Midbrain (tissue), 1 donor: Measurements from ENCODE around the gene SLC25A11.
"Not testable (repeated sequence)": the region's sequence is repeated elsewhere in the genome, so short reads cannot be mapped to it uniquely, and the experiment has no call there.

Experiments used
- DNase-seq: peaks from one replicate; lab custom pipeline; 2025; lab: John Stamatoyannopoulos, UW

SLC25A11 gene

DNA sequence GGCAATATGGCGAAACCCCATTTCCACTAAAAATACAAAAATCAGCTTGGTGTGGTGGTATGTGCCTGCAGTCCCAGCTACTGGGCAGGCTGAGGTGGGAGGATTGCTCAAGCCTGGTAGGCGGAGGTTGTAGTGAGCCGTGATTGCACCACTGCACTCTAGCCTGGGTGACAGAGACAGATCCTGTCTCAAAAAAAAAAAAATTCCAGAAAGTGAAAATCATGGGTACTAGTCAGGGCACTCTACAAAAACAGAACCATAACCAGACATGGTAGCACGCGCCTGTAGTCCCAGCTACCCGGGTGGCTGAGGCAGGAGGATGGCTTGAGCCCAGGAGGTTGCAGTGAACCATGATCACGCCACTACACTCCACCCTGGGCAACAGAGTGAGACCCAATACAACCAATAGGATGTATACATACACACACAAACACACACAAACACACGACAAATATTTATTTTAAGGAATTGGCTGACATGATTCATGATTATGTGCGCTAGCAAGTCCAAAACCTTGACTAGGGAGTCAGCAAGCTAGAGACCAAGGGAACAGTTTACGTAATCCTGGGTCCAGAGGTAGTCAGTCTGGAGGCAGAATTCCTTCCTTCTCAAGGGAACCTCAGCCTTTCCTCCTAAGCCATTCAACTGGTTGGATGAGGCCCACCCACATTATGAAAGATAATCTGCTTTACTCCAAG lies 19.3 kb downstream of the SLC25A11 start:
- no peak for DNase-seq

DNA sequence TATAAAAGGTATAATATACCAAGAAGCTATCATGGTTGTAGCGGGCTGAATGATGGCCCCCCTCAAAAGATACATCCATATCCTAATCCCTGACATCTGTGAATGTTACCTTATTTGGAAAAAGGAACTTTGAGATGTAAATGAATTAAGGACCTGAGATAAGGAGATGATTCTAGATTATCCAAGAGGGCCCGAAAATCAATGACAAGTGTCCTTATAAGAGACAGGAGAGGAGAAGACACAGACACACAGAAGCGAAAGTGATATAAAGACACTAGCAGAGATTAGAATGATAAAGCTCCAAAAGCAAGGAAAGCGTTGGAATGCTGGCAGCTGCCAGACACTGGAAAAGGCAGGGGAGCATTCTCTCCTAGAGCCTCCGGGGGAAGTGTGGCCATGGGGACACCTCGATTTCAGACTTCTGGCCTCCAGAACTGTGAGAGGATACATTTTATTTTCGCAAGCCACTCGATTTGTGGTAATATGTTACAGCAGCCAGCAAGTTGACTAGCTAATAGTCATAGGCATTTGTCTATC lies 20.3 kb downstream of the SLC25A11 start:
- DNase-seq: no peak

DNA sequence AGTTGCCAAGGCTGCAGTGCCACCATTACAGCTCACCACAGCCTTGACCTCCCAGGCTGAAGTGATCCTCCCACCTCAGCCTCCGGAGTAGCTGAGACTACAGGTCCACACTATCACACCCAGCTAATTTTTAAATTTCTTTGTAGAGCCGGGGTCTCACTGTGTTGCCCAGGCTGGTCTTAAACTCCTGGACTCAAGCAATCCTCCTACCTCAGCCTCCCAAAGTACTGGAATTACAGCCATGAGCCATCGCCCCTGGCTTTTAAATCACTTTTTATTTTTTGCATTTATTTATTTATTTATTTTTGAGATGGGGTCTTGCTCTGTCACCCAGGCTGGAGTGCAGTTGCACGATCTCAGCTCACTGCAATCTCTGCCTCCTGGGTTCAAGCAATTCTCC lies 25.3 kb downstream of the SLC25A11 start:
- DNase-seq: not testable (repeated sequence)

DNA sequence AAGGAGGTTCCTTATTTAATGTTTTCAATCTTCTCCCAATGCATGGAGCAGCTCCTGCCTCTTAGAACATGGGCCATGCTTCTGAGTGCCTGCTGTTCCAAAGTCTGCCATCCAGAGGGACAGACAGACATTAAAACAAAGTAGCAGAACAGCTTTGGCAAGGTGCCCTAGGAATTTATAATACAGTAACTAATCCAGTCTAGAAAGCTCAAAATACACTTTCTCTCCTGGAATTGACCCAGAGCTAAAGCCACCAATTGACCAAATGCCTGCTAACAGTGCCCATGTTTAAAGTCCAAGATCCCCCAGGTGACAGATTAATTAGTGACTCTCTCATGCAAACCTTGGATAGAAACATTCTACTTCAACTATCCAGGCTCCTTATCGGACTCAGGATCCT lies 25.9 kb downstream of the SLC25A11 start:
- no peak for DNase-seq

DNA sequence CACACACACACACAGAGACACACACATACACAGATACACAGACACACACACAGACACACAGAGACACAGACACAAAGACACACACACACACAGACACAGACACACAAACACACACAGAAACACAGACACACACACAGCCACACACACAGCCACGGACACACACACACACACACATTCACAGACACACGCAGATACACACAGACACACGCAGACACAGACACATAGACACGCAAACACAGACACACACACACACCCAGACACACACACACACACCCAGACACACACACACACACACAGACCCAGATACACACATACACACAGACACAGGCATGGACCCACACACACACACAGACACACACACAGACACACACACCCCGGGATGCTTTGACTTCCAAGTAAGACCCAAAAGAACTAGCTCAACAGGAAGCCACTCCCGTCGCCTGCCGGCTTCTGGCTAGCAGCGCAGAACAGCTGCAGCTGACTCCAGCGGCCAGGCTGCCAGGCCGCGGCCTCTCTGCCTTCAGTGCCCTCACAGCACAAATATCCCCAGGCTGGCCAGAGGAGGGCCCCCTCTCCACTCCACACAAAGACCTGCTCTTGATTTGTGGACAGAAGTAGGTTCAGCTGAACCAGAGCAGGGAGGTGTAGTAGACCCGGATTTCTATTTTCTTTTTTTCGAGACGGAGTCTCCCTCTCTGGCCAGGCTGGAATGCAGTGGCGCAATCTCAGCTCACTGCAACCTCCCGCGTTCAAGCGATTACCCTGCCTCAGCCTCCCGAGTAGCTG lies 30.9 kb downstream of the SLC25A11 start:
- peak; percentile 84 for DNase-seq

DNA sequence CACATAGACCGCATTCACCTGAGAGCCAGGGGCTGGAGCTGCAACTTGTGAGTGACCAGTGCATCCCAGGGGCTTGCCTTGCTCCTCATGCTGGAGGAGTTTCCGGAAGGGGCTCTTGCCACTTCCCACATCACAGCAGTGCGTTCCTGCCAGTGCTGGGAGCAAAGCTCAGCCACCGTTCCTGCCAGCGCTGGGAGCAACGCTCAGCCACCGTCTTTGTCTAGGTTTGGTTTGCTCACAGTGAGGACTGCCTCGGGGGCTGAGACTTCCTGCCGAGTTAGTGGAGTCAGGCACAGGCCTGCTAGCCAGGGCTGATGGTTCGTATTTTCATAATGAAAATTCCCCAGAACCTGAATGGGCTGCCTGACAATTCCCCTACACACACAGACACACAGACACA lies 31.5 kb downstream of the SLC25A11 start:
- no peak for DNase-seq

DNA sequence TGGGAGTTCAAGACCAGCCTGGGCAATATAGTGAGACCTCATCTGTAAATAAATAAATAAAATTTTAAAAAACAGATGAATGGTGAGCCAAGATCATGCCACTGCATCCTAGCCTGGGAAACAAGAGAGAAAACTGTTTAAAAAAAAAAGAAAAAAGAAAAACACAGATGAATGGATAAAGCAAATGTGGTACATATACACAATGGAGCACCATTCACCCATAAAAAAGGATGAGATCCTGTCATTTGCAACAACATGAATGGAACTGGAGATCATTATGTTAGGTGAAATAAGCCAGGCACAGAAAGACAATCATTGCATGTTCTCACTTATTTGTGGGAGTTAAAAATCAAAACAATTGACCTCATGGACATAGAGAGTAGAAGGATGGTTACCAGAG lies 33.2 kb downstream of the SLC25A11 start:
- DNase-seq: not testable (repeated sequence)

DNA sequence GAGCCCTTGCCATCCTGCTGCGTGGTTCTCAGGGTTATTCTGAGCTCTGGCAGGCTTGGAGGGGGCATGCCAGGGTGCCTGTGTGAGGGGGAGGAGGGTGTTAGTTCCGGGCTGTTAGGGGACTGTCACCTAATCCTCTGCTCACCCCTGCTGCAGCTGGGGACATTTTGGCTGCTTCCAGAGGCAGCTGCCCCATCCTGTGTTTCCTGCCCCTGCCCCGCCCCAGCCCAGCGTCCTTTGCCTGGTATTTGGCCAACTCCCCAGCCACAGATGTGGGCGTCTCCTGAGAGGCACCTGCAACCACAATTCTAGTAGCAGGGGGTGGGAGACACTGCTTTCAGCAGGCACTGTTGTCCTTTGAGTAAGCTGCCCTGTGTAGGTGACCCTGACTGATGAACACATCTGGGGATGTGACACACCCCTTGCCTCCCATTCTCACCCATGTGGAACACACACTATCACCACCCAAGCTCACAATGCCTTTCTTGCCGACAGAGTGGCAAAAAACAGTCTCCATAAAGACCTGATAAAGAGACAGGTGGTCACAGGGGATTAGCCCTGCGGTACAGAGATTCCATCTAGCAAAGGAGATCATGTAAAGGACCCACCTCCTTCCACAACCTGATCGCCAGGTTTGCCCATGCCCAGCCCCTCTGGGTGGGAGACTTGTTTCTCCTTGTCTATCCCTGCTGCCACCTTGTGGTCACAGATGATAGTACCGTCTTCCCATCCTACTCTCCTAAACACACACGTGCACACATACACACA lies 36.6 kb downstream of the SLC25A11 start, which contains the start of gene CHRNE:
Gene CHRNE (minus strand): TSS at position 48 of the 768 bp plus-strand sequence. CDS start 35 bp downstream, at position 13.
- DNase-seq: peak; percentile 71

DNA sequence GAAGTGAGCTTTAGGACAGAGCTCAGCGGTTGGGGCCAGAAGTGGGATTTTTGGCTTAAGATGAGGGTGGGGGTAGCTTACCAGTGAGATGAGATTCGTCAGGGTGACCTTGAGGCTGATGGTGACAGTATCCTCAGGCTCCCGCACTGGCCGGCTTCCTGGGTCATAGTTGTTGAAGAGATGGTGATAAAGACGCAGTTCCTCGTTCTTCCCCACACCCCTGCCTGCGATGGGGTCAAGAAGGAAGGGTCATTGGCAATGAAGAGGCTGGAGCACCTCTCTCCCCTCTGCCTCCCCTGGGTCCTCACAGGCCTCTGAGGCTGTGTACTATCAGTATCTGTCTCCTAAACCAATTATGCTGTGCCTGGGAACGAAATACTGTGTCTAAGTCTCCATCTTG lies 37.3 kb downstream of the SLC25A11 start:
- no peak for DNase-seq

DNA sequence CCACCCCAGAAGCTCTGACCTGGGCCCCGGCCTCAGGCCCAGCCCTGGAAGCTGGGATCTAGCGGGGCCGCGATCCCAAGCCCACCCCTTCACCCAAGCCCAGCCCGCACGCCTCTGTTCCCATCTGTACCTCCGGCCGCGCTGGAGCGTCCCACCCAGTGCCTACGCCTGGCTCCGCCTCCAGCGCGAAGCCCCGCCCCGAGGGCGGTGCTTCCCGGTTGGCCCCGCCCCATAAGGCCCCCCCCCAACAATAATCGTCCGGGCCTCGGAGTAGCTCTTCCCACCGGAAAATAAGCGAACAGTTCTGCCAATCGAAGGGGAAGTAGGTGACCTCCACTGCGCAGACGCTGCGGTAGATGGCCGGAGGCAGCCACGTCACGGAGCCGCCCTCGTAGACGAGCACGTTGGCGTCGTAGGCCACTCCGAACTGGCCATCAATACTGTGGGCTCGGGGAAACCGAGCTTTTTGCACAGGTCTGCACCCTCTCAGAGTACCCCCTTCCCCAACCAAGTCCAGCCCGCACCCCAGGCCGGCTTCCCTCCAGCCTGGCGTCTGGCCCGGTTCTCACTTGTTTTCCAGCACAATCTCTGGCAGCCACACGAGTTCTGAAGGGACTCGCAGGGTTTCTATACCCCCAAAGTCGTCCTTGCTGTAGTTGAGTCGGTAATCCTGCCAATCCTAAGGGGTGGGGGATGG lies 38.0 kb downstream of the SLC25A11 start:
- DNase-seq: peak; percentile 43

DNA sequence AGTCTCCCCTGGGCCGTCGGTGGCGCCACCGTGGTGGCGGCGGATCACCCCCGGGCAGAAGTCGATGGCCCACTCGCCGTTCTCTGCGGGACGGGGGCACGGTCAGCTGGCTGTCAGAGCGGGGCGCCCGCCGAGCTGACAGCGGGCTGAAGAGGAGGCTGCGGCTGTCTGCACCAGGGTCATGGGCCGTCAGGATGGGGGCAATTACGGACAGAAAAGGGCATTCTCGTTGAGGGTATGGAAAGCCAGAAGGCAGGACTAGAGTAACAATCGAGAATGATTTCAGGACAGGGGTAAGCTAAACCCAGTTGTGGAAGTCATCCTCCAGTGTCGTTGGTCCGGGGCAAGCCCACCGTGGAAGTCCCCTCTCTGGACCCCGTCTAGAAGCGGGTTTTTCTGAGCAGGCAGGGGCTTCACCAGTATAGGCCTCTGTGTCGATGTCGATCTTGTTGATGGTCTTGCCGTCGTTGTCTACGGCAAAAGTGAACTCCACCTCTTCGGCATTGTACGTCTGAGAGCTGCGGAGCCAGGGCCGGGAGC lies 38.7 kb downstream of the SLC25A11 start:
- no peak for DNase-seq

DNA sequence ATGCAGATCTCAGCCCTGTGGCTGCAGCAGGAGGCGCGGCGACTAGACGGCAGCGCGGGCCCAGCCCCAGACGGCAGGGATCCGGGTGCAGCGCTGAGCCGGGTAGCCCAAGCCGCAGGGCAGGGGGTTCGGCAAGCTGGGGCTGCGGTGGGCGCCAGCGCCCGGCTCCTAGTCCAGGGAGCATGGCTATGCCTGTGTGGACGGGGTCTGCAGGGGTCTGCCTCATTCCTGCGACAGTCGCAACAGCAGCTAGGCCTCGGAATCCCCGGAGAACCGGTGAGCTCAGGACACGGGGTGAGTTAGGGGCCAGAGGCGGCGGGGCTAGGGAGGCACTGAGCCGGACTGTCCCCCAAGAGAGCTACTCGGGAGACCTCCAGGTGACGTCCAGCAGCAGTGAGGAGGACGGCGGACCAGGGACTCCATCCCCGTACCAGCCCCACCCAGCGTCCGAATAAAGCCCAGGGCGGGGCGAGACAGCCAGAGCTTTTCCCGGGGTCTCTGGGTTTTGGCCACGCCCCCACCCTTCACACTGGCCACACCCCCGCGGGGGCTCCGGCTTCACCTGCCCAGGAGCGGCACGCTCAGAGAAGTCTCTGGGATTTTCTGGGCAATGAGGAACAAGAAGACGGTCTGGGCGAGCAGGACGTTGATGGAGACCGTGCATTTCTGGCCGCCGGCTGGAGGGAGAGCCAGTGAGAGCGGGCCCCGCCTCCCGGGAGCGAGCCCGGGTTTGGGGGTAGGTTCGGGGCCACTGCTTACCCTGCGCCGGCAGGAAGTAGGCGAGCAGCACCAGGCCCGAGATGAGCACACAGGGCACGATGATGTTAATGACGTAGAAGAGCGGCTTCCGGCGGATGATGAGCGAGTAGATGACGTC lies 39.4 kb downstream of the SLC25A11 start:
- no peak for DNase-seq

DNA sequence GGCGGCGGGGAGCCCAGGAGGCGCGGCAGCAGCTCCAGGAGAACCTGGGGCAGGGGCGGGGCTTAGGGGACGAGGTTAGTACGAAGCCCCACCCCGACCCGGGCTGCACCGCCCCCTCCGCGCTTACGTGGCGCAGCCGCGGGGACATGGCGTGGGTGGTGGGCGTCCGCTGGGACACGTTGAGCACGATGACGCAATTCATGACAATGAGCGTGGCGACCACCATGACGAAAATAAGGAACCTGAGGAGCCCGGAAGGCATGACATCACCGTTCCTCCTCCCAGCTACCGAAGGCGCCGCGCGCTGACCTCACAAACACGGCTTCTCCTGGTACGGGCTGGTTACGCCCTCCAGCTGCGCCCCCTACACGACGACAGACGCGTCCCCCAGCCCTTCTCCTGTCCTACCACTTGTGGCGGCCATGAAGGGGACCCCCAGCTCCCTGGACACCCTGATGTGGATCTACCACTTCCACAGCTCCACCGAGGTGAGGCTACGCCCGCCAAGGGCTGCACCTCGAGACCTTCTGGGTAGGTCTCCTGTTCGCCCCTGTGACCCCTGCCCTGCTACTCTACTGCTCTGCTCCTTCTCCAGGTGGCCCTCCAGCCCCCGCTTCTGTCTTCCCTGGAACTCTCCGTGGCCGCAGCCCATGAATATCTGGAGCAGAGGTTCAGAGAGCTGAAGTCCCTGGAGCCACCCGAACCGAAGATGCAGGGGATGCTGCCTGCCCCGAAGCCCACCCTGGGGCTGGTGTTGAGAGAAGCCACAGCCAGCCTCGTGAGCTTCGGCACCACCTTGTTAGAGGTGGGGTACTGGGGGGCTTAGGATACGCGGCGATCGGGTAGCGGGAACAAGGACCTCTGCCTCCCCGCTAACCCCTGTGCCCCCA lies 40.3 kb downstream of the SLC25A11 start, which contains the start of gene C17orf107:
Gene C17orf107 (plus strand): TSS at position 196 of the 890 bp plus-strand sequence. CDS start 227 bp downstream, at position 423.
- no peak for DNase-seq

DNA sequence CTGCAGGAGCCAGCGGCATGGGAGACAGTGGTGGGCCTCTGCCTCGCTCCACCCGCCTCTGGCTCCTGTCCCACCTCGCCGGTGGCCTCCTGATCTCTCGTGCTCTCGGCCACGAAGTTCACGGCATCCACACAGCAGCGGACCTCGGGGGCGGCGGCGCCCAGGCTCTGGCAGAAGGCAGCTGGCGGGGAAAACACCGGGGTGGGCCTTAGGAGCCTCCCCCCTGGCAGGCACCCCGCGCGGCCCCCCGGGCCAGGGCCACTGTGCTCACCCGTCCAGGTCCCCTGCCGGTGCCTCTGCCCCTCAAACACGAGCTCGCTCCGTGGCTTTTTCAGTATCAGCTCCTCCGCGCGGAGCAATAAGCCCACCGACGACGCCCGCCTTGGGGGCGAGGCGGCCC lies 40.9 kb downstream of the SLC25A11 start:
- no peak for DNase-seq

DNA sequence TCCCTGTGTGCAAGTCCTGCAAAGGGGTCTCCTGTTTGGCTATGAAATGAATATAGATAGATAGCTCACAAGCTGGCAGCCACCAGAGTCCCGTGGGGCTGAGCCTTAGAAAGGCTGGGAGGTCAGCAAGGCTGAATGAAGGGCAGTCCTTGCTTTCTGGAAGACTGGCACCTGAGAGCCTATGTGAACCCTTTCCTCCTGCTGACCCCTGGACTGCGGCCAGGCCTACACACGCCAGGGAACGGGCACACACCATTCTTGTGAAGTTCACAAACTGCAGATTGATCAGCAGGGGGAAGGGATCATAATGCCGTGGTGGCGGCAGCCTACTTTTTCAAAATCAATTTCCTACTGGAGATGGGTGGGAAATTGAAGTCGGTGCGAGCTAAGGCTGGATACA lies 41.5 kb downstream of the SLC25A11 start:
- no peak for DNase-seq

DNA sequence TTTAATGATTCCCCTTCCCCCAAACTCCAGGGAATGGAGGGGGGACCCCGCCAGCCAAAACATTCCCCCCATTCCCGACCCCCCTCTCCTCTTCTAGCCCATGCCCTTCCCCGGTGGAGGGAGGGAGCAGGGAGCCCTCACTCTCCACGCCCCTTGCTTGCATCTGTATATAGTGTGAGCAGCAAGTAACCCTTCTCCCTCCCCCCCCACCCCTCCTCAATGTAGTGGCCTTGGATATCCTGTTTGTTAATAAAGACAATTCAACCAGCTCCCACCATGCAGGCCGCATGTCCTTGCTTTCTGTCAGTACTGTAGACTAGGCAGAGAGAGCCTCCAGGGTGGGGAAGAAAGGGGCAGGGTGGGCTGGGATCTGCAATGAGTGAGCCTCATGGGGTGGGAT lies 42.1 kb downstream of the SLC25A11 start:
- no peak for DNase-seq

DNA sequence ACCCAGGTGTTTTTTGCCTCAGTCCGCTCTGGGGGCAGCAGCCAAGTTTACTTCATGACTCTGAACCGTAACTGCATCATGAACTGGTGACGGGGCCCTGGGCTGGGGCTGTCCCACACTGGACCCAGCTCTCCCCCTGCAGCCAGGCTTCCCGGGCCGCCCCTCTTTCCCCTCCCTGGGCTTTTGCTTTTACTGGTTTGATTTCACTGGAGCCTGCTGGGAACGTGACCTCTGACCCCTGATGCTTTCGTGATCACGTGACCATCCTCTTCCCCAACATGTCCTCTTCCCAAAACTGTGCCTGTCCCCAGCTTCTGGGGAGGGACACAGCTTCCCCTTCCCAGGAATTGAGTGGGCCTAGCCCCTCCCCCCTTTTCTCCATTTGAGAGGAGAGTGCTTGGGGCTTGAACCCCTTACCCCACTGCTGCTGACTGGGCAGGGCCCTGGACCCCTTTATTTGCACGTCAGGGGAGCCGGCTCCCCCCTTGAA lies 42.6 kb downstream of the SLC25A11 start:
- no peak for DNase-seq

DNA sequence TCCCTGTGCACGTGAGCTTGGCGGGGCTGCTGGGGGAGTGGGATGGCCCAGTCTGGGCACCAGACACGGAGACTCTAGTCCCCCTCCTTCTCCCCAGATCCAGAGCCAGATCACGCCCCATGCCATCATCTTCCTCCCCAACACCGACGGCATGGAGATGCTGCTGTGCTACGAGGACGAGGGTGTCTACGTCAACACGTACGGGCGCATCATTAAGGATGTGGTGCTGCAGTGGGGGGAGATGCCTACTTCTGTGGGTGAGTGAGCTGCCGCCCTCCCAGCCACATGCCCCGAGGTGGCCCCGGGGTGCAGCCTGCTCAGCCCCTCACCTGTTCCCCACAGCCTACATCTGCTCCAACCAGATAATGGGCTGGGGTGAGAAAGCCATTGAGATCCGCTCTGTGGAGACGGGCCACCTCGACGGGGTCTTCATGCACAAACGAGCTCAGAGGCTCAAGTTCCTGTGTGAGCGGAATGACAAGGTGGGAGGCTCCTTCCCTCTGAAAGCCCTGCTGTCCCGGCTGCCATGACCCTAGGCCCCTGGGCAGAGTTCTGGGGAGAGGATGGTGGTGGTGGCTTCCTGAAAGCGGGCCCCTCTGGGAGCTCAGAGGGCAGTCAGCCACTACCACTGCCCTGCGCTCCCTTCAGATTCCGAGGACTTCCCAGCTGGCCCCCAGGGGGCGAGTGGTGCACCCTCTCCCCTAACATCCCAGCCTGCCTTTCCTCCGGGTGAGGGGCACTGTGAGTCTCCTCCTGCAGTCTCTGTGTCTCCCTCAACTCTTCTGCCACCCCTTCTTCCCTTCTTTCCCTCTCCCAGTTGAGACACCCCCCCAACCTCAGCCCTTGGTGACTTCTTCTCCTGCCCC lies 43.3 kb downstream of the SLC25A11 start:
- DNase-seq: no peak
